HG03064 (cell line): ENCODE results near the gene POLL.
"Not testable (repeated sequence)": the region's sequence is repeated elsewhere in the genome, so short reads cannot be mapped to it uniquely, and the experiment has no call there.

Source experiments
- ATAC-seq: cut with Tn5 transposase; IDR thresholded peaks from one replicate; pipeline ENCODE4 v1.9.1; 2021; ENCODE audit warnings: low read depth; ENCODE audit not compliant: unreplicated experiment

Gene POLL

GRCh38 chr10:101612086-101612485 is 24.0 kb upstream of the POLL start:
- ATAC-seq, result no peak

- no peak for ATAC-seq
These were observed 23.2 kb upstream of the POLL start for GRCh38 chr10:101611096-101611905.

GRCh38 chr10:101609481-101609880 is 21.4 kb upstream of the POLL start:
- no peak for ATAC-seq

- ATAC-seq, result no peak
These were observed 19.1 kb upstream of the POLL start for GRCh38 chr10:101607124-101607523.

GRCh38 chr10:101602761-101603398 is 14.8 kb upstream of the POLL start:
- ATAC-seq, result no peak

GRCh38 chr10:101601541-101601940 is 13.5 kb upstream of the POLL start:
- no peak for ATAC-seq

GRCh38 chr10:101597091-101597900 is 9.2 kb upstream of the POLL start:
- ATAC-seq, result no peak

- no peak for ATAC-seq
These were observed 7.8 kb upstream of the POLL start for GRCh38 chr10:101595591-101596433.

GRCh38 chr10:101593331-101593730 is 5.3 kb upstream of the POLL start:
- not testable (repeated sequence) for ATAC-seq

GRCh38 chr10:101588879-101589278 is 822 bp upstream of the POLL start:
- no peak for ATAC-seq

GRCh38 chr10:101585841-101586240 is 2.2 kb downstream of the POLL start:
- no peak for ATAC-seq

- no peak for ATAC-seq
These were observed 7.3 kb downstream of the POLL start for GRCh38 chr10:101580486-101581399.

GRCh38 chr10:101579516-101579870 is 8.6 kb downstream of the POLL start:
- no peak for ATAC-seq

GRCh38 chr10:101578803-101579515 is 9.1 kb downstream of the POLL start:
- no peak for ATAC-seq

- ATAC-seq, result no peak
These were observed 9.9 kb downstream of the POLL start for GRCh38 chr10:101578192-101578591.

GRCh38 chr10:101577121-101577871 is 10.8 kb downstream of the POLL start:
- no peak for ATAC-seq

GRCh38 chr10:101576211-101576863 is 11.7 kb downstream of the POLL start:
- no peak for ATAC-seq
